Measurements from ENCODE around the gene PGBD5.

Gene PGBD5

DNA sequence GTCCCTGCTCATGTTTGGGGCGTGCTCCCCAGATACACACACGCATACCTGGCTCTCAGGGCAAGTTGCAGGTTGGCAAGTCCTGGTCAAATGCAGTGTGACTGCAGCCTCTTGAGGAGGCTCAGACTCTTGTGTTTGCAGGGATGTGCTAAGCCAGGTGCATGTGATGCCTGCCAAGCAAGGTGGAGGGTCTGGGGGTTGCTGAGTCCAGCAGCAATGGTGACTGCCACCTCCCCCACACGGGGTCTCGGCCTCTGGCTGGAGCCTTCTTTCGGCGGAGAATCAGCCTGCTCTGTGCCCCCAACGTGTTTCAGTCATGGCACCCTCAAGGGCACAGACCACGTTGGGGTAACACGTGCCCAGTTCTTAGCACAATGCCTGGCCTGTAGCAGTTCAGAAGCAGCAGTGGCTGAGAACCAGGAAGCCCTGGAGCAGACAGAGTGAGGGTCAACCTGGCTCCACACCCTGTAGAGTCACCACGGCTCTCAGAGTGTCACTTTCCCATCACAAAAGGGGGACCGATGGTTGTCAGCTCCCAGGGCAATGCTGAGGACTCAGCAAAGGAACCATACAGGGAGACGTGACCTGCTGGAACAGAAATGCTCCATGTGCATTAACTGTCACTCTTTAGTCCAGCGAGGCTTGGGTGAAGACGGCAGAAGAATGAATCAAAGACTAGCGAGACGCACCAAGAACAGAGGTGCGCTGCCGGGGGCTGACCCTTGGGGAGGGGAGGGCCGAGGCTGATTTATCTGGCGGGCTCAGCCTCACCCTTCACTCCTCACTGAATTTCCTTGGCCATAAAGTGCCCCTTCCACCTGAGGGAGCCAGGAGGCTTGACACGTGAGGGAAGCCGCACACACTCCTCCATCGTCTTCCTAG, 109.0 kb downstream of the PGBD5 start:
- H3K27me3 ChIP-seq (ENCODE audit: insufficient read depth, low read length) = no peaks in the 10 kb centered on the region
- peaks cover 2% of the 10 kb centered on the region for H3K9me3 ChIP-seq (ENCODE audit: low read length)
- H3K4me3 ChIP-seq (ENCODE audit: low read length) = no peak overlapping the region
- peaks cover 4% of the 10 kb centered on the region for H3K36me3 ChIP-seq (ENCODE audit: insufficient read depth, low read length)
- no peak overlapping the region for H2AFZ ChIP-seq (ENCODE audit: low read depth, low read length)
- H3K4me1 ChIP-seq (ENCODE audit: insufficient read depth, low read length) = no peaks in the 10 kb centered on the region

GRCh38 chr1:230315099-230315498, 111.0 kb downstream of the PGBD5 start:
- H3K4me1 ChIP-seq (ENCODE audit: insufficient read depth, low read length) = peaks cover 4% of the 10 kb centered on the region
- no peaks in the 10 kb centered on the region for H3K36me3 ChIP-seq (ENCODE audit: insufficient read depth, low read length)
- no peak overlapping the region for H2AFZ ChIP-seq (ENCODE audit: low read depth, low read length)
- no peak overlapping the region for H3K4me3 ChIP-seq (ENCODE audit: low read length)
- H3K27me3 ChIP-seq (ENCODE audit: insufficient read depth, low read length) = no peaks in the 10 kb centered on the region
- peaks cover 2% of the 10 kb centered on the region for H3K9me3 ChIP-seq (ENCODE audit: low read length)

DNA sequence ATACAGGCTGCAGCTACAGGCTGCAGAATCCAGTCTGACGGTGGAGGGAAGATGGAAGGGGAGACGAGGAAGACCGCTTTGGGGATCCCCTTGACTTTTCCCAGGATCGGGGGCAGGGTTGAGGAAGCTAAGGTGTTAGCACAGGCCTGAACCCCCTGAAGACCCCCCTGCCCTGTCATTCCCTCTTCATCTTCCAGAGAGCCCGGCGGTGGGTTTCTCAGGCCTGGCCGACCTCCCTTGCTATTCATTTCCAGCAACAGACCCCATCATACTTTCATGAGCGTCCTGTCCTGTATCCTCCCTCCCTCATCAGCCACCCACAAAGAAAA, 112.0 kb downstream of the PGBD5 start:
- H3K36me3 ChIP-seq (ENCODE audit: insufficient read depth, low read length) = no peaks in the 10 kb centered on the region
- no peaks in the 10 kb centered on the region for H3K27me3 ChIP-seq (ENCODE audit: insufficient read depth, low read length)
- peaks cover 4% of the 10 kb centered on the region for H3K4me1 ChIP-seq (ENCODE audit: insufficient read depth, low read length)
- no peak overlapping the region for H2AFZ ChIP-seq (ENCODE audit: low read depth, low read length)
- no peaks in the 10 kb centered on the region for H3K9me3 ChIP-seq (ENCODE audit: low read length)
- H3K4me3 ChIP-seq (ENCODE audit: low read length) = no peak overlapping the region

GRCh38 chr1:230313453-230314141, 112.5 kb downstream of the PGBD5 start:
- Histone ChIP-seq H2AFZ (ENCODE audit: low read depth, low read length) (no peak overlapping the region), H3K4me3 (ENCODE audit: low read length) (no peak overlapping the region), H3K9me3 (ENCODE audit: low read length) (no peaks in the 10 kb centered on the region), H3K4me1 (ENCODE audit: insufficient read depth, low read length) (peaks cover 4% of the 10 kb centered on the region), H3K27me3 (ENCODE audit: insufficient read depth, low read length) (no peaks in the 10 kb centered on the region), H3K36me3 (ENCODE audit: insufficient read depth, low read length) (no peaks in the 10 kb centered on the region)

- Histone ChIP-seq H3K27me3 (ENCODE audit: insufficient read depth, low read length) (no peaks in the 10 kb centered on the region), H3K9me3 (ENCODE audit: low read length) (no peaks in the 10 kb centered on the region), H3K36me3 (ENCODE audit: insufficient read depth, low read length) (no peaks in the 10 kb centered on the region), H3K4me1 (ENCODE audit: insufficient read depth, low read length) (peaks cover 4% of the 10 kb centered on the region), H3K4me3 (ENCODE audit: low read length) (no peak overlapping the region), H2AFZ (ENCODE audit: low read depth, low read length) (no peak overlapping the region)
These were observed 113.5 kb downstream of the PGBD5 start for GRCh38 chr1:230312676-230313075.

- no peaks in the 10 kb centered on the region for H3K9me3 ChIP-seq (ENCODE audit: low read length)
- no peak overlapping the region for H3K4me3 ChIP-seq (ENCODE audit: low read length)
- no peak overlapping the region for H2AFZ ChIP-seq (ENCODE audit: low read depth, low read length)
- no peaks in the 10 kb centered on the region for H3K36me3 ChIP-seq (ENCODE audit: insufficient read depth, low read length)
- H3K27me3 ChIP-seq (ENCODE audit: insufficient read depth, low read length) = no peaks in the 10 kb centered on the region
- H3K4me1 ChIP-seq (ENCODE audit: insufficient read depth, low read length) = peaks cover 4% of the 10 kb centered on the region
These were observed 115.6 kb downstream of the PGBD5 start for GRCh38 chr1:230310381-230311163.

GRCh38 chr1:230309646-230310177, 116.4 kb downstream of the PGBD5 start:
- H3K27me3 ChIP-seq (ENCODE audit: insufficient read depth, low read length) = no peaks in the 10 kb centered on the region

GRCh38 chr1:230308821-230309220, 117.3 kb downstream of the PGBD5 start:
- Histone ChIP-seq H3K4me3 (ENCODE audit: low read length) (no peak overlapping the region), H2AFZ (ENCODE audit: low read depth, low read length) (no peak overlapping the region), H3K27me3 (ENCODE audit: insufficient read depth, low read length) (no peaks in the 10 kb centered on the region), H3K9me3 (ENCODE audit: low read length) (no peaks in the 10 kb centered on the region), H3K36me3 (ENCODE audit: insufficient read depth, low read length) (no peaks in the 10 kb centered on the region), H3K4me1 (ENCODE audit: insufficient read depth, low read length) (peaks cover 4% of the 10 kb centered on the region)

More at GRCh38 chr1:230309646-230310177, 116.4 kb downstream of the PGBD5 start:
- H3K36me3 ChIP-seq (ENCODE audit: insufficient read depth, low read length) = no peaks in the 10 kb centered on the region
- H2AFZ ChIP-seq (ENCODE audit: low read depth, low read length) = no peak overlapping the region
- H3K4me1 ChIP-seq (ENCODE audit: insufficient read depth, low read length) = peaks cover 4% of the 10 kb centered on the region
- no peak overlapping the region for H3K4me3 ChIP-seq (ENCODE audit: low read length)
- H3K9me3 ChIP-seq (ENCODE audit: low read length) = no peaks in the 10 kb centered on the region

DNA sequence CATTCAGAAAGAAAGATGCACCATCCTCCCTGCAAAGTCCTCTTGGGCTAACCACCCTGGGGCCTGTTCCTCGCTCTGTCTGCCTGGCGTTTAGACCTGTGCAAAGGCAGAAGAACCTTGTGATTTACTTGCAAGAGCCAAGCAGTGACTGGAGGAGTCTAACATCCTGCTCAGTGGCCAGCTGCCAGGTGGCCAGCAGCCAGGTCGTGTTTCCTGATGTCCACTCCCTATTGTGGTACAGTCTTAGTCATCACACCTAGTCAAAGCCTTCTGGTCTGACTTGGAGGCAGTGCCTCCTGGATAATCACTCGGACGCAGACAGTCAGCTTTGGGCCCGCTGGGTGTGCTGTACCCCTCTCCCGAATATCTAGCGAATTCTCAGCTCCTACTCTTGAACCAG, 118.1 kb downstream of the PGBD5 start:
- Histone ChIP-seq H3K27me3 (ENCODE audit: insufficient read depth, low read length) (no peaks in the 10 kb centered on the region), H3K4me1 (ENCODE audit: insufficient read depth, low read length) (peaks cover 4% of the 10 kb centered on the region), H3K9me3 (ENCODE audit: low read length) (no peaks in the 10 kb centered on the region), H2AFZ (ENCODE audit: low read depth, low read length) (no peak overlapping the region), H3K36me3 (ENCODE audit: insufficient read depth, low read length) (no peaks in the 10 kb centered on the region), H3K4me3 (ENCODE audit: low read length) (no peak overlapping the region)

- Histone ChIP-seq H3K4me1 (ENCODE audit: insufficient read depth, low read length) (peaks cover 4% of the 10 kb centered on the region), H3K4me3 (ENCODE audit: low read length) (no peak overlapping the region), H3K9me3 (ENCODE audit: low read length) (no peaks in the 10 kb centered on the region), H3K36me3 (ENCODE audit: insufficient read depth, low read length) (no peaks in the 10 kb centered on the region), H3K27me3 (ENCODE audit: insufficient read depth, low read length) (no peaks in the 10 kb centered on the region), H2AFZ (ENCODE audit: low read depth, low read length) (no peak overlapping the region)
These were observed 118.9 kb downstream of the PGBD5 start for GRCh38 chr1:230307213-230307612.

DNA sequence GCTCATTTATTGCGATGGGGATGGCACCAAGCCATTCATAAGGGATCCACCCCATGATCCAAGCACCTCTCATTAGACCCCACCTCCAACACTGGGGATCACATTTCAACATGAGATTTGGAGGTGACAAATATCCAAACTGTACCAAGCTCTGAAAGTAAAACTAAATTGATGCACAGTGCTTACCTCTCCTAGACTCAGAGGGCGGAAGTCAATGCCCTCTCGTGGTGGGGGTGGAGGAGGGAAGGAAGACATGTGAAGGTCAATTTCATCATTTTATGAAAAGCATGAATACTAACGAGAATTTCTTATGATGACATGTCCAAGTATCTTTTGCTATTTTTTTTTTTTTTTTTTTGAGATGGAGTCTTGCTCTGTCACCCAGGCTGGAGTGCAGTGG, 120.0 kb downstream of the PGBD5 start:
- peaks cover 4% of the 10 kb centered on the region for H3K4me1 ChIP-seq (ENCODE audit: insufficient read depth, low read length)
- H3K4me3 ChIP-seq (ENCODE audit: low read length) = no peak overlapping the region
- no peaks in the 10 kb centered on the region for H3K36me3 ChIP-seq (ENCODE audit: insufficient read depth, low read length)
- no peaks in the 10 kb centered on the region for H3K27me3 ChIP-seq (ENCODE audit: insufficient read depth, low read length)
- H3K9me3 ChIP-seq (ENCODE audit: low read length) = no peaks in the 10 kb centered on the region
- no peak overlapping the region for H2AFZ ChIP-seq (ENCODE audit: low read depth, low read length)

- peaks cover 6% of the 10 kb centered on the region for H3K4me1 ChIP-seq (ENCODE audit: insufficient read depth, low read length)
- H2AFZ ChIP-seq (ENCODE audit: low read depth, low read length) = no peak overlapping the region
These were observed 122.3 kb downstream of the PGBD5 start for GRCh38 chr1:230303822-230304221.

DNA sequence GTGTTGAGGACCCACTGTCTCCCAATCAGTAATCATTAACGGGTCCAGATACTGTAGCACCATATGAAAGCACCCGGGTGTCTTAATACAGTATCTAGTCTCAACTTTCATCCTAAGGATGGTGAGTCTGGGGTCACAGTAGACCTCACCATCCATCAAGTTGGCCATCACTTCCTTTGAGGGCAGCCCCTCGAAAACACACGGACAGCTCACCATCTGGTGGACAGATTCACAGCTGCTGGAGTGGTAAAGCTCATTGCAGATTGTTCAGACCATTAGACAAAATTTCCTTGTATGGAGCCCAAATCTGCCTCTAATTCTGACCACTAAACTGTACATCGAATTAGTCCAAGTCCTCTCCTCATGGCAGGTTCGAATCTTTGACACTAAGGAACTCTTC, 123.1 kb downstream of the PGBD5 start:
- no peak overlapping the region for H3K4me3 ChIP-seq (ENCODE audit: low read length)
- no peaks in the 10 kb centered on the region for H3K9me3 ChIP-seq (ENCODE audit: low read length)
- H3K36me3 ChIP-seq (ENCODE audit: insufficient read depth, low read length) = no peaks in the 10 kb centered on the region
- H3K27me3 ChIP-seq (ENCODE audit: insufficient read depth, low read length) = no peaks in the 10 kb centered on the region
- H3K4me1 ChIP-seq (ENCODE audit: insufficient read depth, low read length) = peaks cover 6% of the 10 kb centered on the region
- H2AFZ ChIP-seq (ENCODE audit: low read depth, low read length) = no peak overlapping the region

More at GRCh38 chr1:230303822-230304221, 122.3 kb downstream of the PGBD5 start:
- Histone ChIP-seq H3K27me3 (ENCODE audit: insufficient read depth, low read length) (no peaks in the 10 kb centered on the region), H3K4me3 (ENCODE audit: low read length) (no peak overlapping the region), H3K9me3 (ENCODE audit: low read length) (no peaks in the 10 kb centered on the region), H3K36me3 (ENCODE audit: insufficient read depth, low read length) (no peaks in the 10 kb centered on the region)

Measured in neuron (in vitro differentiated cells).